K562 (cell line): ENCODE measurements around the gene HOXB5. TPM values are rescaled to one million over a fixed set of nuclear protein-coding genes. Genes with fewer than 3 reads are reported as not detected.
A peak's percentile ranks its signal among the peaks of the same experiment; 100 is the strongest.

Experiments
- ARID3B ChIP-seq: fragments of 250-450 bp; sonication (Bioruptor Pico); IDR thresholded peaks from 2 replicates; pipeline ENCODE4 v1.4.0; 2020; ENCODE audit warnings: borderline replicate concordance
- BRF2 ChIP-seq: IDR thresholded peaks from 3 replicates; pipeline ENCODE4 v1.6.1; 2011; ENCODE audit warnings: borderline replicate concordance, mild to moderate bottlenecking; ENCODE audit not compliant: insufficient read length, insufficient read depth
- ELF2 ChIP-seq: fragments of 250-450 bp; sonication (Bioruptor Pico); IDR thresholded peaks from 2 replicates; pipeline ENCODE4 v1.5.0; 2021; ENCODE audit warnings: mild to moderate bottlenecking
- GTF2E2 ChIP-seq: fragments of 200-800 bp; sonication (Bioruptor generic); IDR thresholded peaks from 2 replicates; pipeline ENCODE4 v1.6.1; 2016; ENCODE audit warnings: missing genetic modification characterization, missing compliant biosample characterization
- HCFC1 ChIP-seq: IDR thresholded peaks from 2 replicates; pipeline ENCODE4 v1.6.1; 2012; ENCODE audit warnings: low read depth, low read length, improper control_type of control experiment
- HNRNPK ChIP-seq: fragments of 200-400 bp; formaldehyde crosslinking; IDR thresholded peaks from one replicate; pipeline ENCODE4 v1.6.1; 2018; ENCODE audit warnings: mild to moderate bottlenecking, low read depth, low read length; ENCODE audit not compliant: poor library complexity, severe bottlenecking
- IFI16 ChIP-seq: fragments of 250-450 bp; sonication (Bioruptor Pico); IDR thresholded peaks from 2 replicates; pipeline ENCODE4 v2.1.2; 2022; ENCODE audit warnings: mild to moderate bottlenecking, inconsistent platforms
- KAT2B ChIP-seq: IDR thresholded peaks from one replicate; pipeline ENCODE4 v1.6.1; 2012; ENCODE audit warnings: low read depth, mild to moderate bottlenecking, control low read depth, inconsistent platforms, low read length, moderate library complexity
- NCOR1 ChIP-seq: fragments of 450-650 bp; IDR thresholded peaks from 2 replicates; pipeline ENCODE4 v1.6.1; 2016; ENCODE audit warnings: mild to moderate bottlenecking, moderate library complexity
- NUFIP1 ChIP-seq: fragments of 450-650 bp; IDR thresholded peaks from 2 replicates; pipeline ENCODE4 v1.6.1; 2018; ENCODE audit not compliant: partially characterized antibody
- PCBP1 ChIP-seq: fragments of 200-400 bp; formaldehyde crosslinking; IDR thresholded peaks from 2 replicates; pipeline ENCODE4 v1.6.1; 2018; ENCODE audit warnings: mild to moderate bottlenecking, low read depth, low read length; ENCODE audit not compliant: poor library complexity, severe bottlenecking
- PTTG1 ChIP-seq: fragments of 450-650 bp; IDR thresholded peaks from 2 replicates; pipeline ENCODE4 v1.6.1; 2016; ENCODE audit warnings: low read depth, mild to moderate bottlenecking, missing genetic modification characterization, missing compliant biosample characterization
- SMAD2 ChIP-seq: fragments of 150-350 bp; IDR thresholded peaks from 2 replicates; pipeline ENCODE4 v1.6.1; 2014; ENCODE audit warnings: low read depth, mild to moderate bottlenecking, low read length
- SP1 ChIP-seq: sonication (generic); formaldehyde crosslinking; IDR thresholded peaks from 2 replicates; pipeline ENCODE4 v1.8.1; 2022; ENCODE audit warnings: mild to moderate bottlenecking, missing genetic modification reagents
- VEZF1 ChIP-seq: fragments of 200-800 bp; sonication (Bioruptor generic); IDR thresholded peaks from 2 replicates; pipeline ENCODE4 v1.6.1; 2017; ENCODE audit warnings: missing genetic modification characterization, missing compliant biosample characterization
- ZBTB49 ChIP-seq: sonication (generic); formaldehyde crosslinking; IDR thresholded peaks from 2 replicates; pipeline ENCODE4 v1.8.0; 2022; ENCODE audit warnings: missing genetic modification reagents, mild to moderate bottlenecking, borderline replicate concordance
- ZC3H4 ChIP-seq: sonication (generic); formaldehyde crosslinking; IDR thresholded peaks from 2 replicates; pipeline ENCODE4 v1.9.0; 2021; ENCODE audit warnings: missing genetic modification reagents, borderline replicate concordance
- ZKSCAN3 ChIP-seq: fragments of 250-450 bp; sonication (Bioruptor Pico); IDR thresholded peaks from 2 replicates; pipeline ENCODE4 v1.4.0; 2020
- ZNF224 ChIP-seq: sonication (generic); formaldehyde crosslinking; IDR thresholded peaks from 2 replicates; pipeline ENCODE4 v1.8.0; 2022; ENCODE audit warnings: mild to moderate bottlenecking, missing genetic modification reagents
- ZNF436 ChIP-seq: fragments of 250-450, 450-650 bp; sonication (Bioruptor Pico); formaldehyde crosslinking; IDR thresholded peaks from 2 replicates; pipeline ENCODE4 v1.7.0; 2020; ENCODE audit warnings: mild to moderate bottlenecking
- ZNF561 ChIP-seq: fragments of 450-650 bp; formaldehyde crosslinking; conservative IDR thresholded peaks from 2 replicates; pipeline ENCODE4 v1.4.0; 2020; ENCODE audit warnings: mild to moderate bottlenecking, moderate library complexity
- ZNF668 ChIP-seq: fragments of 250-450 bp; sonication (Bioruptor Pico); IDR thresholded peaks from 2 replicates; pipeline ENCODE4 v1.8.0; 2022; ENCODE audit warnings: mild to moderate bottlenecking, inconsistent platforms
- polyA plus RNA-seq, 8 experiments: library from polyadenylated mRNA; depleted of rRNA in 4 of 8; stranded (reverse) in 5 of 8; unstranded in 3 of 8; fragments of >200 nt; fragmentation: Nextera tagmentation in 2 of 8; fragmentation: Illumina TruSeq in 1 of 8; extraction: Ambion mirVana in 2 of 8; extraction: Trizol in 1 of 8; gene quantifications; 2 replicates each; pipeline versions ENCODE4 v1.2.1 to v1.2.3, GENCODE V29; 2011 to 2014; ENCODE audit warnings: inconsistent platforms in 1 of 8, missing spikeins in 1 of 8
- total RNA-seq, 7 experiments: library from RNA; depleted of rRNA in 6 of 7; stranded (reverse); fragments of >200 nt in 6 of 7; fragmentation: Illumina TruSeq in 2 of 7; extraction: Trizol in 2 of 7; gene quantifications; 2 replicates each; pipeline versions ENCODE4 v1.2.1 to v1.2.3, GENCODE V29; 2011 to 2021; ENCODE audit warnings: low replicate concordance in 1 of 7

The HOXB5 gene
- total and polyA plus RNA-seq, 9 of the 15 experiments (the other 6 are each of a cell fraction or from before 2014, with no cell fraction given) = 0.24 to 2.7 (median 0.65) TPM

GRCh38 chr17:48626245-48627117, 32.9 kb upstream of the HOXB5 start, which contains the start of gene HOXB9 (continued):
- TF ChIP-seq VEZF1 (peak; percentile 100), ZNF668 (CRISPR knock-in tag) (no peak), ZBTB49 (no peak), ZNF436 (peak; percentile 30; the same call in 1 of the 2 replicates), NUFIP1 (no peak), PTTG1 (tag) (no peak), HCFC1 (peak; percentile 51), ZNF224 (CRISPR knock-in tag) (no peak), BRF2 (no peak), GTF2E2 (tag) (no peak; the same call in 1 of the 2 replicates), SMAD2 (no peak), NCOR1 (peak; percentile 89), SP1 (peak; percentile 79), ARID3B (no peak), ZKSCAN3 (CRISPR knock-in tag) (no peak), ZC3H4 (no peak), HNRNPK (no peak), PCBP1 (peak; percentile 82), ZNF561 (CRISPR knock-in tag) (no peak), IFI16 (no peak), ELF2 (0 out of 2 replicates have a peak, but pooled peaks have one; percentile 36), KAT2B (no peak)
